Neural cell (in vitro differentiated cells): ENCODE measurements around the gene PIGS.

Experiments
- POLR2AphosphoS5 ChIP-seq: IDR thresholded peaks from 2 replicates; pipeline ENCODE4 v1.6.1; 2012
- SMC3 ChIP-seq: fragments of 450-650 bp; conservative IDR thresholded peaks from 2 replicates; pipeline ENCODE4 v1.6.1; 2014; ENCODE audit warnings: antibody characterized with exemption, mild to moderate bottlenecking, moderate library complexity; ENCODE audit not compliant: poor library complexity
- TAF1 ChIP-seq: IDR thresholded peaks from 2 replicates; pipeline ENCODE4 v1.6.1; 2012; ENCODE audit warnings: low read depth
- TF ChIP-seq, protein P1 (sequence below): fragments of 450-650 bp; IDR thresholded peaks from 2 replicates; pipeline ENCODE4 v1.5.1; 2014; ENCODE audit warnings: antibody characterized with exemption, mild to moderate bottlenecking, moderate library complexity; ENCODE audit not compliant: poor library complexity, severe bottlenecking

DNA sequence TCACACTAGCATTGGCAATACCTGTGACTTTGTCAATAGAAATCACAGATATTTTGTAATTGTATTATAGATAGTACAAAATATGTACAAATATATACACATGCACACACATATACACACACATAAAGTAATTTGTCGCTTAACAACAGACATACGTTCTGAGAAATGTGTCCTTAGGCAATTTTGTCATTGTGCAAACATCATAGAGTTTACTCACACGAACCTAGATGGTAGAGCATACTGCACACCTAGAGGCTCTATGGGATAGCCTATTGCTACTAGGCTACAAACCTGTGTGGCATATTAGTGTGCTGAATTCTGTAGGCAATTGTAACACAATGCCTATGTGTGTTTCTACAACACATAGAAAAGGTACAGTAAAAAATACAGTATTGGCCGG, 29.9 kb downstream of the PIGS start:
- TF ChIP-seq POLR2AphosphoS5 = no peak
- no peak for TF ChIP-seq TAF1
- TF ChIP-seq, protein P1, sequence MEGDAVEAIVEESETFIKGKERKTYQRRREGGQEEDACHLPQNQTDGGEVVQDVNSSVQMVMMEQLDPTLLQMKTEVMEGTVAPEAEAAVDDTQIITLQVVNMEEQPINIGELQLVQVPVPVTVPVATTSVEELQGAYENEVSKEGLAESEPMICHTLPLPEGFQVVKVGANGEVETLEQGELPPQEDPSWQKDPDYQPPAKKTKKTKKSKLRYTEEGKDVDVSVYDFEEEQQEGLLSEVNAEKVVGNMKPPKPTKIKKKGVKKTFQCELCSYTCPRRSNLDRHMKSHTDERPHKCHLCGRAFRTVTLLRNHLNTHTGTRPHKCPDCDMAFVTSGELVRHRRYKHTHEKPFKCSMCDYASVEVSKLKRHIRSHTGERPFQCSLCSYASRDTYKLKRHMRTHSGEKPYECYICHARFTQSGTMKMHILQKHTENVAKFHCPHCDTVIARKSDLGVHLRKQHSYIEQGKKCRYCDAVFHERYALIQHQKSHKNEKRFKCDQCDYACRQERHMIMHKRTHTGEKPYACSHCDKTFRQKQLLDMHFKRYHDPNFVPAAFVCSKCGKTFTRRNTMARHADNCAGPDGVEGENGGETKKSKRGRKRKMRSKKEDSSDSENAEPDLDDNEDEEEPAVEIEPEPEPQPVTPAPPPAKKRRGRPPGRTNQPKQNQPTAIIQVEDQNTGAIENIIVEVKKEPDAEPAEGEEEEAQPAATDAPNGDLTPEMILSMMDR = no peak
- no peak for TF ChIP-seq SMC3
